ENCODE measurements around the gene ASTN1.
"Not testable (repeated sequence)": the region's sequence is repeated elsewhere in the genome, so short reads cannot be mapped to it uniquely, and the experiment has no call there.

The ASTN1 gene

GRCh38 chr1:177080564-177080963 is 83.9 kb downstream of the ASTN1 start:
- no peak overlapping the region for H3K4me3 ChIP-seq (replicated peaks in 1 of 2; ENCODE audit: low read depth in 2 of 2, low read length in 2 of 2)
- no peak for DNase-seq (ENCODE audit: low read depth in 2 of 2)
- TF ChIP-seq CTCF (IDR thresholded peaks at IDR 0.05; ENCODE audit: low read depth, low read length) = no peak

- DNase-seq (ENCODE audit: low read depth in 2 of 2) = no peak
- TF ChIP-seq CTCF (IDR thresholded peaks at IDR 0.05; ENCODE audit: low read depth, low read length) = no peak
- no peak overlapping the region for H3K4me3 ChIP-seq (replicated peaks in 1 of 2; ENCODE audit: low read depth in 2 of 2, low read length in 2 of 2)
Observed at GRCh38 chr1:177077734-177078499, 86.6 kb downstream of the ASTN1 start.

- no peak for DNase-seq (ENCODE audit: low read depth in 2 of 2)
- no peak for TF ChIP-seq CTCF (IDR thresholded peaks at IDR 0.05; ENCODE audit: low read depth, low read length)
- H3K4me3 ChIP-seq (replicated peaks in 1 of 2; ENCODE audit: low read depth in 2 of 2, low read length in 2 of 2) = no peak overlapping the region
Observed at GRCh38 chr1:177077006-177077405, 87.5 kb downstream of the ASTN1 start.

GRCh38 chr1:177074811-177075210 is 89.7 kb downstream of the ASTN1 start:
- not testable (repeated sequence) for DNase-seq (ENCODE audit: low read depth in 2 of 2); H3K4me3 ChIP-seq (replicated peaks in 1 of 2; ENCODE audit: low read depth in 2 of 2, low read length in 2 of 2)

GRCh38 chr1:177069490-177069889 is 95.0 kb downstream of the ASTN1 start:
- DNase-seq (ENCODE audit: low read depth in 2 of 2) = no peak
- no peak for TF ChIP-seq CTCF (IDR thresholded peaks at IDR 0.05; ENCODE audit: low read depth, low read length)
- no peak overlapping the region for H3K4me3 ChIP-seq (replicated peaks in 1 of 2; ENCODE audit: low read depth in 2 of 2, low read length in 2 of 2)

- DNase-seq (ENCODE audit: low read depth in 2 of 2) = no peak
- no peak for TF ChIP-seq CTCF (IDR thresholded peaks at IDR 0.05; ENCODE audit: low read depth, low read length)
Observed at GRCh38 chr1:177067752-177068410, 96.6 kb downstream of the ASTN1 start.

GRCh38 chr1:177065430-177065829 is 99.1 kb downstream of the ASTN1 start:
- no peak for DNase-seq (ENCODE audit: low read depth in 2 of 2)
- no peak for TF ChIP-seq CTCF (IDR thresholded peaks at IDR 0.05; ENCODE audit: low read depth, low read length)
- H3K4me3 ChIP-seq (replicated peaks in 1 of 2; ENCODE audit: low read depth in 2 of 2, low read length in 2 of 2) = no peak overlapping the region

More at GRCh38 chr1:177067752-177068410, 96.6 kb downstream of the ASTN1 start:
- no peak overlapping the region for H3K4me3 ChIP-seq (replicated peaks in 1 of 2; ENCODE audit: low read depth in 2 of 2, low read length in 2 of 2)

Measured in cardiac fibroblast (primary cell).